CD4-positive, alpha-beta T cell (primary cell): Measurements from ENCODE around the gene PPCS. TPM values are rescaled to one million over a fixed set of nuclear protein-coding genes. Genes with fewer than 3 reads are reported as not detected.

Source experiments
- ATAC-seq: fragments of 200-7000 bp; cut with Tn5 transposase; one replicate; pipeline ENCODE4 v1.10.0; 2022; ENCODE audit warnings: mild to moderate bottlenecking; ENCODE audit not compliant: poor library complexity
- CTCF ChIA-PET: fragments of 350-600 bp; sonication (Branson Sonifier 250); formaldehyde crosslinking; loops from one replicate; lab custom pipeline; 2021; ENCODE audit warnings: antibody characterized with exemption, inconsistent platforms; lab: Charles Lee
- POLR2A ChIA-PET: fragments of 350-600 bp; sonication (Branson Sonifier 250); formaldehyde crosslinking; loops from one replicate; lab custom pipeline; 2021; ENCODE audit warnings: antibody characterized with exemption, inconsistent platforms; lab: Charles Lee
- DNase-seq, 14 experiments: peaks; one replicate each; pipeline ENCODE4 v3.0.0-alpha.2; 2013 to 2020; ENCODE audit warnings: mixed read lengths in 2 of 14
- H3K27ac ChIP-seq, 2 donors: one replicate each; pipeline versions ENCODE4 v1.5.1 to v1.7.0; 2013; ENCODE audit warnings: low read length in 2 of 2, low read depth in 1 of 2, mild to moderate bottlenecking in 1 of 2
- H3K27me3 ChIP-seq, 2 experiments: 1 replicate in 1 of 2; 2 replicates in 1 of 2; pipeline versions ENCODE4 v1.6.1 to v1.7.0; 2013; ENCODE audit warnings: low read length in 2 of 2, control low read depth in 1 of 2, mild to moderate bottlenecking in 1 of 2, moderate library complexity in 1 of 2; ENCODE audit not compliant: insufficient read depth in 2 of 2, control insufficient read depth in 1 of 2
- H3K36me3 ChIP-seq: one replicate; pipeline ENCODE4 v1.6.1; 2013; ENCODE audit warnings: low read length, control low read depth; ENCODE audit not compliant: insufficient read depth
- H3K4me1 ChIP-seq: one replicate; pipeline ENCODE4 v1.6.1; 2013; ENCODE audit warnings: low read length, control low read depth; ENCODE audit not compliant: insufficient read depth
- H3K4me3 ChIP-seq: one replicate; pipeline ENCODE4 v1.5.1; 2013; ENCODE audit warnings: mild to moderate bottlenecking, low read length, moderate library complexity
- H3K9me3 ChIP-seq, 2 experiments: 1 replicate in 1 of 2; 2 replicates in 1 of 2; pipeline versions ENCODE4 v1.6.1 to v1.7.0; 2013; ENCODE audit warnings: low read length in 2 of 2, mild to moderate bottlenecking in 2 of 2, control low read depth in 1 of 2, moderate library complexity in 1 of 2; ENCODE audit not compliant: control insufficient read depth in 1 of 2, insufficient read depth in 1 of 2
- H3K27ac Mint-ChIP-seq: one replicate; pipeline ENCODE4 v1.8.0; 2020; ENCODE audit warnings: mixed read lengths
- H3K27me3 Mint-ChIP-seq: one replicate; pipeline ENCODE4 v1.8.0; 2021; ENCODE audit warnings: mixed read lengths
- H3K36me3 Mint-ChIP-seq: one replicate; pipeline ENCODE4 v1.8.0; 2021; ENCODE audit warnings: low read depth, mixed read lengths
- H3K4me1 Mint-ChIP-seq: one replicate; pipeline ENCODE4 v1.8.0; 2021; ENCODE audit warnings: low read depth, mixed read lengths
- H3K4me3 Mint-ChIP-seq: one replicate; pipeline ENCODE4 v1.8.0; 2020; ENCODE audit warnings: mild to moderate bottlenecking, mixed read lengths
- H3K9me3 Mint-ChIP-seq: one replicate; pipeline ENCODE4 v1.8.0; 2020; ENCODE audit warnings: mixed read lengths
- intact Hi-C, 2 experiments: fragments of 100-400 bp; cut with DNase I in 1 of 2; cut with micrococcal nuclease in 1 of 2; formaldehyde crosslinking; loops; one replicate each; pipeline versions ENCODE4 v1.15.1 to v1.9.0; 2023 to 2025; cut with DNase I, micrococcal nuclease
- total RNA-seq, 174 experiments: library from RNA in 2 of 174; stranded (reverse) in 2 of 174; gene quantifications; one replicate each; pipeline ENCODE4 v1.2.3 and lab custom pipeline; 2021 to 2026
- TF ChIP-seq, protein P1 (sequence below): fragments of 200-600 bp; IDR thresholded peaks from one replicate; pipeline ENCODE4 v1.8.0; 2022; ENCODE audit warnings: antibody characterized with exemption, mild to moderate bottlenecking

PPCS gene
- total RNA-seq, 2 experiments from 2014 or later: 39.7 to 40.4 TPM

DNA sequence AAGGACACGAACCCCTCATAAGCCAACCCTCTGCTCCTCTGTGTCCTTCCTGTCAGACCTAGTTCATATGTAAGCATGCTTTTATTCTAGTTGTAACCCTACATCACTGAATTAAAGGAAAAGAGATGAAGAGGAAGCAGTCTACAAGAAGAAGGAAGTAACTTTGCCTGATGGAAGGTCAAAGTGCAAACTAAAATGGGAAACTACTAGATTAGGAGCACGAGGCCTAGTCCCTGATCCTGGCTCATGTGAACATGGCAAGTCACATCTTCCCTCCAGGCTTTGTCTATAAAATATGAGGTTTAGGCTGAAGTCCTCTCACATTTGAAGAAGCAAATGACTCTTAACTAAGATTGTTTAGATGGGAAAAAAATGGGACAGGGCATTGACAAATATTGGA is 13.7 kb upstream of the PPCS start:
- TF ChIP-seq, protein P1, sequence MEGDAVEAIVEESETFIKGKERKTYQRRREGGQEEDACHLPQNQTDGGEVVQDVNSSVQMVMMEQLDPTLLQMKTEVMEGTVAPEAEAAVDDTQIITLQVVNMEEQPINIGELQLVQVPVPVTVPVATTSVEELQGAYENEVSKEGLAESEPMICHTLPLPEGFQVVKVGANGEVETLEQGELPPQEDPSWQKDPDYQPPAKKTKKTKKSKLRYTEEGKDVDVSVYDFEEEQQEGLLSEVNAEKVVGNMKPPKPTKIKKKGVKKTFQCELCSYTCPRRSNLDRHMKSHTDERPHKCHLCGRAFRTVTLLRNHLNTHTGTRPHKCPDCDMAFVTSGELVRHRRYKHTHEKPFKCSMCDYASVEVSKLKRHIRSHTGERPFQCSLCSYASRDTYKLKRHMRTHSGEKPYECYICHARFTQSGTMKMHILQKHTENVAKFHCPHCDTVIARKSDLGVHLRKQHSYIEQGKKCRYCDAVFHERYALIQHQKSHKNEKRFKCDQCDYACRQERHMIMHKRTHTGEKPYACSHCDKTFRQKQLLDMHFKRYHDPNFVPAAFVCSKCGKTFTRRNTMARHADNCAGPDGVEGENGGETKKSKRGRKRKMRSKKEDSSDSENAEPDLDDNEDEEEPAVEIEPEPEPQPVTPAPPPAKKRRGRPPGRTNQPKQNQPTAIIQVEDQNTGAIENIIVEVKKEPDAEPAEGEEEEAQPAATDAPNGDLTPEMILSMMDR: no peak
- no peaks in the 10 kb centered on the region for H3K9me3 Mint-ChIP-seq
- no peaks in the 10 kb centered on the region for H3K4me1 Mint-ChIP-seq
- H3K4me3 ChIP-seq: no peak overlapping the region
- H3K36me3 Mint-ChIP-seq: no peaks in the 10 kb centered on the region
- ChIA-PET CTCF (no interaction called here), POLR2A (no interaction called here)
- ATAC-seq (no peak), DNase-seq (no peak)
- H3K27me3 ChIP-seq: no peaks in the 10 kb centered on the region
- intact Hi-C loops: no loop called here
- H3K27ac Mint-ChIP-seq: no peak overlapping the region
- H3K9me3 ChIP-seq: no peaks in the 10 kb centered on the region
- no peaks in the 10 kb centered on the region for H3K4me1 ChIP-seq
- H3K27ac ChIP-seq: no peak overlapping the region
- no peak overlapping the region for H3K4me3 Mint-ChIP-seq
- no peaks in the 10 kb centered on the region for H3K27me3 Mint-ChIP-seq
- H3K36me3 ChIP-seq: no peaks in the 10 kb centered on the region

DNA sequence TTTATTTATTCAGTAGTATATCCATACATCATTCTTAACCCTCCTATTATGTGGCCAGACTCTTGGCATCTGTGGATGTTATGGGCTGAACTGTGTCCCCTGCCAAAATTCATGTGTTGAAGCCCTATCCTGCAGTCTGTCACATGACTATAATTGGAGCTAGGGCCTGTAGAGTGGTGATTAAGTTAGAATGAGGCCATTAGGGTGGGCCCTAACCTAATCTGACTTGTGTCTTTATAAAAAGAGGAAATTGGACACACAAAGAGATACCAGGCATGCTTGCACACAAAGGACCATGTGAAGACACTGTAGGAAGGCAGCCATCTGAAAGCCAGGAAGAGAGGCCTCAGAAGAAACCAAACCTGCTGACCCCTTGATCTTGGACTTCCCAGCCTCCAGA is 7.1 kb upstream of the PPCS start:
- Histone ChIP-seq H3K9me3 (no peaks in the 10 kb centered on the region), H3K27ac (no peak overlapping the region), H3K4me1 (no peaks in the 10 kb centered on the region), H3K36me3 (no peaks in the 10 kb centered on the region), H3K27me3 (no peaks in the 10 kb centered on the region), H3K4me3 (no peak overlapping the region)
- ATAC-seq (no peak), DNase-seq (no peak)
- H3K9me3 Mint-ChIP-seq: no peaks in the 10 kb centered on the region
- intact Hi-C loops: no loop called here
- TF ChIP-seq, protein P1: no peak
- H3K27me3 Mint-ChIP-seq: no peaks in the 10 kb centered on the region
- H3K4me1 Mint-ChIP-seq: peaks cover 3% of the 10 kb centered on the region
- CTCF ChIA-PET: no interaction called here
- POLR2A ChIA-PET: no interaction called here
- H3K4me3 Mint-ChIP-seq: no peak overlapping the region
- no peaks in the 10 kb centered on the region for H3K36me3 Mint-ChIP-seq
- no peak overlapping the region for H3K27ac Mint-ChIP-seq

DNA sequence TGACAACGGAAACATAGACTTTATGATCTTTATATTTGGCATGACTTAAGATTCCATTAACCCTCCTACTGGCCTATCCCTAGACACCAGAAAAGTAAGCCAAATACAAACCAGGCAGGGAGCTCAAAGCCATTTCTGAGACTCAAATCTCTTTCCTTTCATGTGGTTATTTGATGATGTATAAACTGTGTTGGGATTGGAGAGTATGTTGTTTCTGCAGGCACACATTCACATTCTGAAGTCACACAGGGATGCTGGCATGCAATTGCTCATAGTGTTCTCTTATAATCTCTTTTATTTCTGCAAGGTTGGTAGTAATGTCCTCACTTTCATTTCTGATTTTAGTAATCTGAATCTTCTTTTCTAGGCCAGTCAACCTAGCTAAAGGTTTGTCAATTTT is 6.3 kb upstream of the PPCS start:
- Mint-ChIP-seq H3K27ac (no peak overlapping the region), H3K4me3 (no peak overlapping the region), H3K9me3 (no peaks in the 10 kb centered on the region), H3K36me3 (no peaks in the 10 kb centered on the region), H3K4me1 (peaks cover 3% of the 10 kb centered on the region), H3K27me3 (no peaks in the 10 kb centered on the region)
- DNase-seq (no peak), ATAC-seq (no peak)
- Histone ChIP-seq H3K27ac (no peak overlapping the region), H3K4me1 (no peaks in the 10 kb centered on the region), H3K4me3 (no peak overlapping the region), H3K36me3 (no peaks in the 10 kb centered on the region), H3K9me3 (no peaks in the 10 kb centered on the region), H3K27me3 (no peaks in the 10 kb centered on the region)
- ChIA-PET CTCF (no interaction called here), POLR2A (no interaction called here)
- TF ChIP-seq, protein P1: no peak
- intact Hi-C loops: loop anchor here in 1 of 2 experiments (10.0 kb wide), 1 partner anchor 485 kb away; no protein-coding TSS in a partner anchor
